ENCODE data around the gene MTHFD1L.
"Not testable (repeated sequence)": the region's sequence is repeated elsewhere in the genome, so short reads cannot be mapped to it uniquely, and the experiment has no call there.

MTHFD1L gene

GRCh38 chr6:151041686-151042085, 176.2 kb downstream of the MTHFD1L start:
- no peak for DNase-seq (ENCODE audit: low read depth)

GRCh38 chr6:151042911-151043330, 177.4 kb downstream of the MTHFD1L start:
- not testable (repeated sequence) for DNase-seq (ENCODE audit: low read depth)

DNA sequence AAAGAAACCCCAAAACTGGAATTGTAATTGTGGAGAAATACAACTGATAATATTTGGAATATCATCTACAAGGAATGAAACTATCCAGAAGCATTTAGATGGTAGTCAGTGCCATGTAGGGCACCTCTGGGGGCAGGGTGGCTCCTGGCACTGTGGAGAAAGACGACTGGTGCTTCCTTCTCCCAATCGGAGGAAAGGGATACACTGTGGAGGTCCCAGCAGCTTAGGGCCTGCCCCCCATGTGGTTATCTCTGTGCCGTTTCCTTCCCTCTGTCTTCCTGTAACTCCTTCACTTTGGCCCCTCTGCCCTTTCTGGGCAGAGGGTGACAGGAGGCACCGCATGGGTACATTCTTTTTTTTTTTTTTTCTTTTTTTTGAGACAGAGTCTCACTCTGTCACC, 178.4 kb downstream of the MTHFD1L start:
- no peak for DNase-seq (ENCODE audit: low read depth)

GRCh38 chr6:151044465-151045441, 179.3 kb downstream of the MTHFD1L start:
- no peak for DNase-seq (ENCODE audit: low read depth)

- not testable (repeated sequence) for DNase-seq (ENCODE audit: low read depth)
These were observed 180.2 kb downstream of the MTHFD1L start for GRCh38 chr6:151045511-151046222.

DNA sequence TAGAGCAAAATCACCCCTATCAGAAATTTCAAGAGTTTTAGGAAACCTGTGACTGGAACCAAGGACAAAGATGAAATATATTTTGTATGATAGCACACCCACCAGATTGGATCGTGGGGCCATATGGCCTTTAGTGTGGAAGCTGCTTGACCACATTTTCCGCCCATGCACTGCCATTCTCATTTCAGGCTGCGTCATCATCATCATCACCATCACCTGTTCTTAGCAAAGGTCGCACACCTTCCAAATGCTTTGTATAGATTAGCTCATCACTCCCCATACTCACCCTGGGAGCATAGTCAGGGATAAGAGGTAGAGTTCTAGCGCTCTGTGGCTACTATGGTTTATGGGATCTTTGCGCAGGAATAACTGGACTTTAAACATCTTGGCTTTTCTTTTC, 185.7 kb downstream of the MTHFD1L start:
- no peak for DNase-seq (ENCODE audit: low read depth)

GRCh38 chr6:151052021-151052646, 186.6 kb downstream of the MTHFD1L start:
- no peak for DNase-seq (ENCODE audit: low read depth)

- no peak for DNase-seq (ENCODE audit: low read depth)
These were observed 188.8 kb downstream of the MTHFD1L start for GRCh38 chr6:151054306-151054705.

DNA sequence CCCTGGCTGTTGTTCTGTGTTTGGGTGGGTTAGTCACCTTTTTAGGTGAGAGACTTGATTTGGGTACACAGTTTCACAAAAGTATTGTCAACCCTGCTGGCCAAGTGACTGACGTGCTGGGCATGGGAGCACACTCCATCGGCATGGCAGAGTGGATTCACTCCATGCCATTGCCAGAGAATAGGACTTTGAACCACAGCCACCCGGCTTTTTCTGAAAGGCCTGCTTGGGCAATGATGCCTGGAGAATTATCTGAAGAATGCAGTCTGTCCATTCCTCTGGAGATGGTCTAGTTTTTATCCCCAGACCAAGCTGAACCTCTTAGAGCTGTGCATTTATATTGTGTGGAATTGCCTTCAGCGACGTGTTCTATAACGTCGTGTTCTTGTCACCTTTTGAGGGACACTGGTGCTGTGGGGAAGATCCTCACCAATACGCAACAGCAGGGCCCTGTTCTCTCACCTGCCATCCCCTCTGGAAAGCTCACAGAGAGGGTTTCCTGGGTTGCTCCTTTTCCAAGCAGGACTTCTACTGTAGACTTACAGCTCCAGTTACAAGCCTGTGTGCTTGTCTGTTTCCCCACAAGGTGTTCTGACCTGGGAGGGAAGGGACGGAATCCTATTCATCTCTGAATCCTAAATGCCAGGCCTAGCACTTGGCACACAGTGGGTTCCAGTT, 190.9 kb downstream of the MTHFD1L start:
- no peak for DNase-seq (ENCODE audit: low read depth)

DNA sequence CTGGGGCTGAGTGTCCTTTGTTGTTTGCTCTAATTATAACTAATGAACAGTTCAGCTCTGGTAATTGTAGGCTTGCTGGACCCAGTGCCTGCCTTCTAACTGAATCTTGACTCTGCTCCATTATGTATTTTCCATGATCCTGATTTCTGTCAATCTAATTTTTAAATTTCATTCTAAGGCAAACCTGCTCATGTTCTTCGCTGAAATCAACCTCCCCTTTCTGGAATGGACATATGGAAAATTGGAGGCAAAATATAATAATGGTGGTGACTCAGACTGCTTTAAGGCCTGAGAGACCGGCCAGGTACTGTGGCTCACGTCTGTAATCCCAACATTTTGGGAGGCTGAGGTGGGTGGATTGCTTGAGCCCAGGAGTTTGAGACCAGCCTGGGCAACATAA, 191.6 kb downstream of the MTHFD1L start:
- no peak for DNase-seq (ENCODE audit: low read depth)

DNA sequence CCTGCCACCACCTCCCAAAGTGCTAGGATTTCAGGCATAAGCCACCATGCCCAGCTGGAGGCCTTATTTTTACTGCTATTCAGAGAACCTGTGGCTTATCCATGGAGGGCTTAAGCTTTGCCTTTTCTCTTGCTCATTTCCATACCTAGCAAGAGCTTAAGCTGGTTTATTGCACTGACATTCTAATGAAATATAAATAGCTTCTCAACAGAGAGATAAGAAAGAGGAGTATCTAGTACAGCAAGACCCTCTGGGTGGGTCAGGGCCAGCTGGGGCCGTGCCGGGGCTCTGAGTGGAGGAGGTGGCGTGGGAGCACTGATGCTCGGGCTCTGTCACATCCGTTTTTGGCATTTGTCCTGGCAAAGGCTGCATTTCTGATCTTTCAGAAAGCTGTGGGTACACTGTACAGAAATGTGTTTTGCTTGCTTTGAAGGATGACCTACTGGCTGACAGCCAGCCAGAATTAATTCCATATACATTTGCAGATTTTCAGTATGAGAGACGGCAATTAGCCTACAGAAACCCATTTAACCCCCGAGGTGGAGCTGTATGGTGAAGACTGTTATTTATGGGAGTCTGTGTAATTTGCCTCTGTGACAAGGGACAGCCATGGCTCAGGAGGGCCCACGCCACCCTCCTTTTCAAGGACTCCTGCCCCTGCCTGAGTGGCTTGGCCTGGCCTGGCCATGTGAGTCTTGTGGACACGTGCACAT, 192.7 kb downstream of the MTHFD1L start:
- no peak for DNase-seq (ENCODE audit: low read depth)

- DNase-seq (ENCODE audit: low read depth) = no peak
These were observed 194.2 kb downstream of the MTHFD1L start for GRCh38 chr6:151059612-151060095.

DNA sequence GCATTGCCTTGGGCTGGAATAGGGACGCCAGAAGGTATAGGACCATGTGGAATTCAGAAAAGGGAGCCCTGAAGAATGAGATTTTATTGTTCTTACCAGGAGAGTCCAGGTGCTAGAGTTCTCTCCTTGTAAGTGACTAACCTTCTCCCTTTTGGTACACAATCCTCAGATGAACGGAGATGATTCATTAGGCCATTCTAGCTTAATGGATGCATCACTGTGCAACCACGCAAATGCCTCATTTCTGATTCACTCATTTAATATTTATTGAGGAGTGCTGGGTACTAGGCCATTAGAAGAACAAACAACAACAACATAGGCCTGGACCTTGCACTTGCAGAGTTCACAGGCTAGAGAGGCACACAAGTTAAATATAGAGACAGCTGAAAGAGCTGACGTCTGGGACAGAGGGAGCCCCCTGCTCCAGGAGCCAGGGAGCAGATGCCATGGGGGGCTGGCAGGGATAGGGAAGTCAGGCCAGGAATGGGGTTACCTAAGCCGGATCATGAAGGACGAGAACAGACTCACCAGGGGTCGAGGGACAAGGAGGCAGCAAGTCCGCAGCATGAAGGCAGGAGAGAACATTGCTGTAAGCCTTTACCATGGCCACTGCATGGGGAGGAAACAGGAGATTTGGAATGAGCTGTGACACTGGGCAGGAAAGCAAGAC, 194.7 kb downstream of the MTHFD1L start:
- no peak for DNase-seq (ENCODE audit: low read depth)

DNA sequence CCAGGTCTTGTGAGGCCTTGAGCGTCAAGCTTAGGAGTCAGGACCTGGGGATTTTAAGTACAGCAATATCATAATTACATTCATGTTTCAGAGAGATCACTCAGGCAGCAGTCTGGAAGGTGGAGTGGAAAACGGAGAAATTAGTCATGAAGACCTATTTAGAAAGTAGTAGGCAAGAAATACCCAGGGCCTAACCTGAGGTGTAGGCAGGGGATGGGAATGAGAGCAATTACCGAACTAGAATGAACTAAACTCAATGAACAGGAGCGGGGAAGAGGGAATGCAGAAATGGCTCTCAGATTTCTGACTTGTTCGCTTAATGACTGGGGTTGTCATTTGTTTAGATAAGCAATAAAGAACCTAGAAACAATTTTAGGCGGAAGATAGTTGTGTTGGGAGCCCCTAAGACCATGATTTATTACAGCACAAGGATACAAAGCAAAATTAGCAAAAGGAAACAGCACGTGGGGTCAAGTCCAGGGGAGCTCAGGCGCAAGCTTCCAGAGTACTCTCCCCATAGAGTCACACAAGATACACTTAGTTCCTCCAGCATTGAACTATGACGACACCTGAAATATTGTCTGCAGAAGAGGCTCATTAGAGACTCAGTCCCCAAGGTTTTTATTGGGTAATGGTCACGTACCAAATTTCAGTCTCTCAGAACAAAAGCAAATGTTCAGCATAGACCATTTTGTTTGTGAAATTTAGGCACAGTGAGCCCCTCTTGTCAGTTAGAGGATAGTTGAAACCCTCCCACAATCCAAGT, 195.4 kb downstream of the MTHFD1L start:
- no peak for DNase-seq (ENCODE audit: low read depth)

- DNase-seq (ENCODE audit: low read depth) = no peak
These were observed 197.8 kb downstream of the MTHFD1L start for GRCh38 chr6:151063352-151063751.

GRCh38 chr6:151063842-151064647, 198.5 kb downstream of the MTHFD1L start:
- no peak for DNase-seq (ENCODE audit: low read depth)

DNA sequence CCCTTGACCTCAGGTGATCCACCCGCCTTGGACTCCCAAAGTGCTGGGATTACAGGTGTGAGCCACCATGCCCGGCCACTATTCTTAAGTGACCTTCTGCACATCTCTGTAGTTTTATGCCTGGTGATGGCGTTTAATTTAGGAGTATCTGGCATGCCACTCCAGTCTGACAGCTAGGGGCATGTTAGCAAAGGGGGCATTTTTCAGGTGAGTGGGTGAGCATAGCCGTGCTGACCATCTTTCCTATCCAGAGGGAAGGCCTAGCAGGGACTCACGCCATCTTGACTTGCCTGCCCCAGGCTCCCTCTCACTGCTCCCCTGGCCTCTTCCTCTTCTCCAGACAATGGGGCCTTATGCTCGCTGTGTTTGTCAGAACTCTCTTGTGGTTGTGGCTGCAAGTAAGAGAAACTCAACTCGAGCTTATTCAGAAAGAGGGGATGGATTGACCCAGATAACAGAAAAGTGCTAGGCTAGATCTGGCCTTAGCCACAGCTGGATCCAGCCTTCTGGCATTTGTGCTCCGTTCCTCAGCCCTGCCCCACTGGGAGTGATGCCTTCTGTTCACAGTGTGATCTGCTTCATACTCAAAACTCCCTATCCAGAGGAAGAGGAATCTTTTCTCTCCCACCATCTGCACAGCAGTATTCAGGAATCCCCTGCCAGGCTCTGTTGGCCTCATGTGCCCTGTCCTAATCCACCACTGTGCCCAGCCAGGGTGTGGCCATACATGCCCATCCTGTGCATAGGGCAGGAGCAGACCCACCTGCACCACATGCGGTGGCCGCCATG, 199.7 kb downstream of the MTHFD1L start:
- no peak for DNase-seq (ENCODE audit: low read depth)
